HUDEP-2 (cell line): ENCODE measurements around the gene GLRA1.
"Not testable (repeated sequence)": the region's sequence is repeated elsewhere in the genome, so short reads cannot be mapped to it uniquely, and the experiment has no call there.

Experiments used
- DNase-seq, 76 experiments: peaks; one replicate each; lab custom pipeline; 2025; ENCODE audit not compliant: unreplicated experiment in 76 of 76; lab: John Stamatoyannopoulos, UW

Gene GLRA1

DNA sequence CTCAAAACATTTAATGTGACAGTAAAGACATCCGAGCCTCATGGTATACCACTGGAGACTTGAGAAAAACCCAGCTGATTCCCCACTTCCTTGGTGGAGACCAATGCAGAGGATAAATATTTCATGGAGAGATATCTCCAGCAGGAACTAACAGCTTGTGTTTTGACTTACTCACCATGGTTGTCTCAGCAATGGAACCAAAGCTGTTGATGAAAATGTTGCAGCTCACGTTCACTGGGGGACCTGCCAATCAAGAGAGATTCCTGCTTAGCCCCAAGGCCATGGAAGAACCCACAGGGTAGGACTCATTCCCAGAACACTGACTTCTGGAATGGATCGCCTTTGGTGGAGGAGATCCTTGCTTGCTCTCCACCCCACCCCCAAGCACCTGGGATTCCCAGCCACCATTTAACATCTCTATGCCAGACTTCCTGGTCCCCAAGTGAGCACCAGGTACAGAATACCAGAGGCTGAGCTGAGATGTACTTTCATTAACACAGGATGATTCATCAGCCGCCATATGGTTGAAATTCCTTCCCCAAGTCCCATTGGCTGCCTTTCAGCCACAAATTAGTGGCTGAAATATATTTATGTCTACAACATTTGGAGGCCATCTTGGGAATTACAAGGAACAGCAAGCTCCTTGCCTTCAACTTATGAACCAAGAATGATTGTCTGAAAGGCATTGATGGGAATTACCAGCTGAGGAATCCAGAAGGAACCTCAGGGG, 37.9 kb downstream of the GLRA1 start:
- no peak for DNase-seq

DNA sequence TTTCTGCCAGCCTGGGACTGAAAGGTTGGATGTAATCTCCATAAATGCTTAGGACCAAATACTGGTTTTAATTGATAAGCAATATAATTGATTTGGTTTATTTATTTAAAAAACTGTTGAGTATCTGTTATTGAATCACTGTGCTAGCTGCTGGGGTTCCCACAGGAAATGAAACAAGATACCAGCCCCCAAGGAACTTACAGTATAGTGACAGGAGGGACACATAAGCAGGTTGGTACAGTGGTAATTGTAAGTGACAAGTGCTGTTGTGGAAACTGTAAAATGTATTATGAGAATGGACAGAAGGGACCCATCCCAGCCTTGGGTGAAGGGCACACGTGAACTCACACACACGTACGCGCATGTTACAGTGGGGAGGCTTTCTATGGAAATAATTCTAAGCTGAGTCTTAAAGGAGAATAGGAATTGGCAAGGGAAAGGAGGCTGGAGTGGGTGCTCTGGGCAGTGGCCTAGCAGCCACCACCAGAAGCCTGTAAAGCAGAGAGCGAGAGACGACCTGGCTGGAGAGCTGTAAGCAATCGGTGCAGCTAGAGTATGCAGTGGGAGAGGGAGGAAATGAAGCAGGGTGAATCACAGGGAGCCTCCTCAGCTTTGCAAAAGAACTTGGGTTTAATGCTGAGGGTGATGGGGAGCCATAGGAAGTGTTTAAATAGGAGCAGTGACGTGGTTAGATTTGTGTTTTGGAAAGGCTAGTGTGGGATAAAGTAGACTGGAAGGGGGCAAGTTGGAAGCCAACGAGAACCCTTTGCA, 39.3 kb downstream of the GLRA1 start:
- DNase-seq, result no peak

- no peak for DNase-seq
Observed at GRCh38 chr5:151881621-151882225, 42.9 kb downstream of the GLRA1 start.

DNA sequence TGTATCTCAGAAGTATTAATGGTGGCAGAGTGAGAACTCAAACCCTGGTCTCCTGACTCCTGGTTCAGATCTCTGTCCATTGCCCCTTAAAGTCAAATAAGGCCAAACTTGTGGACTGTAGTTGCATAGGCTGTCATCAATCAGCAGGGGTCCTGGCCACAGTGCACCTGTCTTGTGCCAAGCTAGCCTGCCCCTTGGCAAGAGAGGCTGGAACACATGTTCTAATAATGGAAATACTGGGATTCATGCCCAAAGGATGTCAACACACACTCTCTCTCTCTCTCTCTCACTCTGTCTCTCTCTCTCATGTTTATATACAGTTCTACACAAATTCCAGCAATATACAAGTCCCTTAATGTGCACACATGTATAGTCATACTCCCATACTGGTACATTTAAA, 44.3 kb downstream of the GLRA1 start:
- no peak for DNase-seq

DNA sequence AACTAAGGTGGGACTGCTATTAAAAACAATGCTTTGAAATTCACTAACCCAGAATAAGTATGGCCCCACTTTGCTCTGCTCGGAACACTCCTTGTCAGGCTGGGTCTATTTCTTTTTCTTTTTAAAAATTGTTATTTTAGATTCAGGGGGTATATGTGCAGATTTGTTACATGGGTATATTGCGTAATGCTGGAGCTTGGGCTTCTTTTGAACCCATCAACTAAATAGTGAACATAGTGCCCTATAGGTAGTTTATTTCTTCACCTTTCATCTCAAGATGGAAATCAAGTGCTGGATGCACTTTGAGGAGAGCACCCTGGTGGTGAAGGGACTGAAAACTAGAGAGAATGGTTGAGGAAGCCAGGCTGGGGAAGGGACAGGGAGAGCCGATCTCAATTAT, 51.0 kb downstream of the GLRA1 start:
- DNase-seq, result no peak

- no peak for DNase-seq
Observed at GRCh38 chr5:151872701-151873100, 52.0 kb downstream of the GLRA1 start.

GRCh38 chr5:151870820-151871219, 53.8 kb downstream of the GLRA1 start:
- peak in 2 of 76 experiments; percentile 1 to 34 for DNase-seq

- DNase-seq, result no peak
Observed at GRCh38 chr5:151870271-151870670, 54.4 kb downstream of the GLRA1 start.

DNA sequence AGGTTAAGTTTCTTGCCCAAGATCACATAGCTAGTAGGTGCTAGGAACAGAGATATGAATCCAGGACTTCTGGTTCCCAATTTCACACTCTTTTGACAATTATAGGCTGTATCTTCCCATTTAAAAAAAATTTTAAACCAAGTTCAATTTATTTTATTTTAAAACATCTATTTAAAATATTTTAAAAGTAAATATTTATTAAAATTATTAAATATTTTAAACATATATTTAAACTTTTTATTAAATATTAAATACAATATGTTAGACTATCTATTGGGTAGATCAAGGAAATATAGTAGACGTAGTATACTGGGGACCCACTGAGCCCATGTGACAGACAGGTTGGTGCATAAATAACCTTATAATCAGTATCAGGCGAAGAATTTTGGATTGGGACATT, 54.8 kb downstream of the GLRA1 start:
- DNase-seq, result no peak

GRCh38 chr5:151868451-151868850, 56.2 kb downstream of the GLRA1 start:
- DNase-seq, result no peak

DNA sequence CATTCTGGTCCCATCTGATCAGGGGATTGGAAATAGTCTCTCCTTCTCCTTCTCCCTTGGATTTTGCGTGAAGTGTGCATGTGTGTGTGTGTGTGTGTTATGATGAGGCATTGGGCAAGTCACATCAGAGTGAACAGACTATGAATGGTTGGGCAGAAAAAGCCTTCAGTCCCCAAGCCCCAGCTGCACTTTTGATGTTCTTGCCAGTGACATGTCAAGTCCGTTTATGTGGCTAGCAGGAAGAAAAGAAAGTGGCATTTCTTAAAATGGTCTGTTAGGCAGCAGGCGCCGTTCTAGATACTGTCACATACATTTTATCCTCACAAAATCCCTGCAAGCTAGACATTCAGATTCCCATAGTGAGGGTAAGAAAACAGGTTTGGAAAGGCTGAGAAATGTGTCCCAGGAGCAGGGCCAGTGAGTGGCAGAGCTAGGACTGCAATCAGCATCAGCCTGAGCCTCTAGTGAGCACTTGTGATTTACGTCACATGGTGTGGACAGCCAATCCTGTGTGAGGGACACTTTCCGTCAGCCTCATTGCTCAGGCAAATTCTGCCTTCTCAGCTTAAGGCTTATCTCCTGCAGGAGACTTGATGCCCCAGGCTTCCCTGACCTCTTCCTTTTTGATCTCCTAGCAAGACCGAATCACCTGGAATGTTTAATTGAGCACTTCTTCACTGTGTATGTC, 60.4 kb downstream of the GLRA1 start:
- DNase-seq, result no peak

GRCh38 chr5:151863566-151863965, 61.1 kb downstream of the GLRA1 start:
- no peak for DNase-seq

DNA sequence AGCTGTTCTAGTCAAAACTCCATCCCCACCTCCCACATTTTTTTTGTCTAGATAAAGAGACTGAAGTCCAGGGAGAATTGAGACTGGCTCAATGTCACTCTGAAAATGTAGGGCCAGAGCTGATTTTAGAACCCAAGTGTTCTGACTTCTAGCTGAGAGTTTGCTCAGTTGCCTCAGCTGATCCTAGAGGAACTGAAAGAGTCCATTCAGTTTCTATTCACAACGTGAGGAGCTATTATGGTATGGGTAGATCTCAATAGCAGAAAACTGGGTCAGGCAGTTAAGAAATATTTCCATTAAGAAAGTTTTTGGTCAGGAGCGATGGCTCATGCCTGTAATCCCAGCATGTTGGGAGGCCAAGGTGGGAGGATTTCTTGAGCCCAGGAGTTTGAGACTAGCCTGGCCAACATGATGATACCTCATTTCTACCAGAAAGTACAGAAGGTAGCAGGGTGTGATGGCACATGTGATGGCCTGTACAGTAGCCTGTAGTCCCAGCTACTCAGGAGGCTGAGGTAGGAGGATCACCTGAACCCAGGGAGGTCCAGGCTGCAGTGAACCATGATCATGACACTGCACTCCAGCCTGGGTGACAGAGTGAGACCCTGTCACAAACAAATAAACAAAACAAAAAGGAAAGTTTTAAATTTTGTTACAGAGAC, 61.7 kb downstream of the GLRA1 start:
- no peak for DNase-seq

DNA sequence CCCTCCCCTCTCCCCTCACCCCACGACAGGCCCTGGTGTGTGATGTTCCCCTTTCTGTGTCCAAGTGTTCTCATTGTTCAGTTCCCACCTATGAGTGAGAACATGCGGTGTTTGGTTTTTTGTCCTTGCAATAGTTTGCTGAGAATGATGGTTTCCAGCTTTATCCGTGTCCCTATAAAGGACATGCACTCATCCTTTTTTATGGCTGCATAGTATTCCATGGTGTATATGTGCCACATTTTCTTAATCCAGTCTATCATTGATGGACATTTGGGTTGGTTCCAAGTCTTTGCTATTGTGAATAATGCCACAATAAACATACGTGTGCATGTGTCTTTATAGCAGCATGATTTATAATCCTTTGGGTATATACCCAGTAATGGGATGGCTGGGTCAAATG, 63.8 kb downstream of the GLRA1 start:
- not testable (repeated sequence) for DNase-seq

GRCh38 chr5:151856861-151857260, 67.8 kb downstream of the GLRA1 start:
- DNase-seq, result no peak

GRCh38 chr5:151855701-151856100, 69.0 kb downstream of the GLRA1 start:
- no peak for DNase-seq

DNA sequence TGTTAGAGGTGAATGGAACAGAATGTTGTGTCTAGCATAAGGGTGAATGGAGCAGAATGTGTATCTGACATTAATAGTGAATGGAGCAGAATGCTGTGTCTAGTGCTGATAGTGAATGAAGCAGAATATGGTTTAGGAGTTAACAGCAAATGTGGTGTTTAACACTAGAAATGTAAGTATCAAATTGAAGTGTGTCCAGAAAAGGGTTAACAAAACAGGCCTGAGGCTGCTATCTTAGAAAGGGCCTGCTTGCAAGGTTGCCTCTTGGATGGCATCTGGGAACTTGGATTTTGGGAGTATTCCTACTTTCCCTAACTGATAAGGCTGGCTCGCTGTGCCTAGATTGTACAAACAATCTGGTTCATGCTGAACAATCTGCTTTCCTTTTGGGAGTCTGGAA, 76.8 kb downstream of the GLRA1 start:
- no peak for DNase-seq

DNA sequence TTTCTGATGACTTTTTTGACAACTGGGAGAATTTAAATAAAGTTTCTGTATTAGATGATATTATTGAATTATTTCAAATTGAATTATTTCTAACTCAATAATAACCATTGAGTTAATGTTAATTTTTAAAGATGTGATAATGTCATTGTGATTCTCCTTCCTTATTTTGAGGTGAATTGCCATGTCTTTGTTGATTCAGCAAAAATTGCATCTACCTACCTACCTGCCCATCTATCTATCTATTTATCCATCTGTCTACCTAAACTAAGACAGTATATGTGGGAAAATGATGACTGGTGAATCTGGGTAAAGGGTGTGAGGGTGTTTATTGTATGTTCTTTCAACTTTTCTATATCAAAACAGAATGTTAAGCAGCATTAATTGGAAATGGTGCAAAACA, 77.9 kb downstream of the GLRA1 start:
- no peak for DNase-seq

DNA sequence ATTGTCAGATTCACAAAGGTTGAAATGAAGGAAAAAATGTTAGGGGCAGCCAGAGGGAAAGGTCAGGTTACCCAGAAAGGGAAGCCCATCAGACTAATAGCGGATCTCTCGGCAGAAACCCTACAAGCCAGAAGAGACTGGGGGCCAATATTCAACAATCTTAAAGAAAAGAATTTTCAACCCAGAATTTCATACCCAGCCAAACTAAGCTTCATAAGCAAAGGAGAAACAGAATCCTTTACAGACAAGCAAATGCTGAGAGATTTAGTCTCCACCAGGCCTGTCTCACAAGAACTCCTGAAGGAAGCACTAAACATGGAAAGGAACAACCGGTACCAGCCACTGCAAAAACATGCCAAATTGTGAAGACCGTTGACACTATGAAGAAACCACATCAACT, 91.8 kb downstream of the GLRA1 start:
- DNase-seq, result not testable (repeated sequence)

GRCh38 chr5:151829370-151829769, 95.3 kb downstream of the GLRA1 start:
- DNase-seq, result no peak

DNA sequence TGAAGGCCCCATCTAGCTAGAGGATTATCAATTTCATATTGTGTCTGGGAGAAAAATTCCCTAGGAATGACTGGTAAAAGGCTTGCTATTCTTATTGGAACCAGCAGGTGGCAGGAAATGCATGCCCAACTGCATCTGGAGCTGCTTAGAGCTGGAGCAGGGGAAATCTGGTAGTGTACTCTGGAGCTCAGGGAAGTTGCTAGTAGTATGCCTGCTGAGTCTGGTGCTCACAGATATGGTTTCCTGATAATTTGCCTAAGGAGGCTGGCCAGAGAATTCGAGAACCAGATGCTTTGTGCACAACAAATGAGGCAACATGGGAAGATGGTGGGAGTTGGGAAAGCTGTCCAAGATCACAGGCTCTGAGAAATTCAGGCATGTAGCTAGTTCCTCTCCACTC, 99.2 kb downstream of the GLRA1 start:
- DNase-seq, result peak in 25 of 76 experiments; percentile 1 to 43 (median 18)
